Cardiac fibroblast (primary cell): ENCODE data around the gene RPS15A.
"Not testable (repeated sequence)": the region's sequence is repeated elsewhere in the genome, so short reads cannot be mapped to it uniquely, and the experiment has no call there.

Experiments
- DNase-seq, 2 donors: peaks; one replicate each; pipeline versions ENCODE4 v3.0.0 to v3.0.0-alpha.2; 2010; ENCODE audit warnings: low read depth in 2 of 2
- H3K4me3 ChIP-seq, 2 donors: replicated peaks in 1 of 2; 1 replicate in 1 of 2; 2 replicates in 1 of 2; pipeline ENCODE4 v1.5.1; 2011; ENCODE audit warnings: low read depth in 2 of 2, low read length in 2 of 2, mild to moderate bottlenecking in 2 of 2, moderate library complexity in 1 of 2
- CTCF ChIP-seq: IDR thresholded peaks from one replicate; pipeline ENCODE4 v1.5.1; 2011; ENCODE audit warnings: low read depth, mild to moderate bottlenecking, low read length, inconsistent platforms

The RPS15A gene

GRCh38 chr16:18784917-18785623, 5.1 kb downstream of the RPS15A start:
- no peak for TF ChIP-seq CTCF
- H3K4me3 ChIP-seq = no peak overlapping the region
- DNase-seq = no peak

GRCh38 chr16:18783430-18784341, 6.4 kb downstream of the RPS15A start:
- no peak overlapping the region for H3K4me3 ChIP-seq
- TF ChIP-seq CTCF = no peak
- DNase-seq = no peak

GRCh38 chr16:18782697-18783429, 7.3 kb downstream of the RPS15A start:
- no peak overlapping the region for H3K4me3 ChIP-seq
- no peak for TF ChIP-seq CTCF
- DNase-seq = no peak

GRCh38 chr16:18781232-18781631, 8.9 kb downstream of the RPS15A start:
- not testable (repeated sequence) for H3K4me3 ChIP-seq, DNase-seq

- DNase-seq, H3K4me3 ChIP-seq: not testable (repeated sequence)
Measured at GRCh38 chr16:18780460-18781026, 9.6 kb downstream of the RPS15A start.

GRCh38 chr16:18777664-18778063, 12.5 kb downstream of the RPS15A start:
- H3K4me3 ChIP-seq, DNase-seq: not testable (repeated sequence)

- DNase-seq, H3K4me3 ChIP-seq: not testable (repeated sequence)
Measured at GRCh38 chr16:18776334-18776733, 13.8 kb downstream of the RPS15A start.

- H3K4me3 ChIP-seq, DNase-seq: not testable (repeated sequence)
Measured at GRCh38 chr16:18774651-18775050, 15.5 kb downstream of the RPS15A start.

GRCh38 chr16:18772171-18772570, 18.0 kb downstream of the RPS15A start:
- not testable (repeated sequence) for H3K4me3 ChIP-seq, DNase-seq

GRCh38 chr16:18770336-18770962, 19.7 kb downstream of the RPS15A start:
- DNase-seq, H3K4me3 ChIP-seq: not testable (repeated sequence)

GRCh38 chr16:18767217-18767616, 22.9 kb downstream of the RPS15A start:
- not testable (repeated sequence) for H3K4me3 ChIP-seq, DNase-seq

- not testable (repeated sequence) for H3K4me3 ChIP-seq, DNase-seq
Measured at GRCh38 chr16:18762713-18763112, 27.4 kb downstream of the RPS15A start.
